ENCODE measurements around the gene ZNF765.
"Not testable (repeated sequence)": the region's sequence is repeated elsewhere in the genome, so short reads cannot be mapped to it uniquely, and the experiment has no call there.

Gene ZNF765

GRCh38 chr19:53394974-53395839 lies at the start of gene ZNF765:
Gene ZNF765 (plus strand): TSS chr19:53395149. CDS start chr19:53398016, 2,867 bp downstream.
- DNase-seq (ENCODE audit: low read depth, low spot score): peak; percentile 95

GRCh38 chr19:53355739-53356138 lies 39.2 kb upstream of the ZNF765 start:
- DNase-seq (ENCODE audit: low read depth, low spot score): no peak

- DNase-seq (ENCODE audit: low read depth, low spot score): no peak
Observed at GRCh38 chr19:53357821-53358581, 36.9 kb upstream of the ZNF765 start.

GRCh38 chr19:53360056-53360455 lies 34.9 kb upstream of the ZNF765 start:
- not testable (repeated sequence) for DNase-seq (ENCODE audit: low read depth, low spot score)

- DNase-seq (ENCODE audit: low read depth, low spot score): peak; percentile 91
Observed at GRCh38 chr19:53365134-53365898, 29.6 kb upstream of the ZNF765 start, which contains the start of gene ZNF525. Gene ZNF525 (plus strand): TSS chr19:53365705. CDS start chr19:53372282, 6,577 bp downstream.

- DNase-seq (ENCODE audit: low read depth, low spot score): no peak
Observed at GRCh38 chr19:53365899-53366493, 29.0 kb upstream of the ZNF765 start.

GRCh38 chr19:53372196-53372595 lies 22.8 kb upstream of the ZNF765 start:
- DNase-seq (ENCODE audit: low read depth, low spot score): no peak

- DNase-seq (ENCODE audit: low read depth, low spot score): no peak
Observed at GRCh38 chr19:53374288-53374687, 20.7 kb upstream of the ZNF765 start.

GRCh38 chr19:53374743-53375142 lies 20.2 kb upstream of the ZNF765 start:
- no peak for DNase-seq (ENCODE audit: low read depth, low spot score)

GRCh38 chr19:53381376-53381775 lies 13.6 kb upstream of the ZNF765 start:
- no peak for DNase-seq (ENCODE audit: low read depth, low spot score)

GRCh38 chr19:53388168-53388567 lies 6.8 kb upstream of the ZNF765 start:
- DNase-seq (ENCODE audit: low read depth, low spot score): no peak

GRCh38 chr19:53388904-53389303 lies 6.0 kb upstream of the ZNF765 start:
- no peak for DNase-seq (ENCODE audit: low read depth, low spot score)

GRCh38 chr19:53389571-53389970 lies 5.4 kb upstream of the ZNF765 start:
- DNase-seq (ENCODE audit: low read depth, low spot score): no peak

GRCh38 chr19:53389978-53390377 lies 5.0 kb upstream of the ZNF765 start:
- peak; percentile 41 for DNase-seq (ENCODE audit: low read depth, low spot score)

- peak; percentile 91 for DNase-seq (ENCODE audit: low read depth, low spot score)
Observed at GRCh38 chr19:53394522-53394973, 401 bp upstream of the ZNF765 start.

GRCh38 chr19:53395840-53396524 lies 1.0 kb downstream of the ZNF765 start:
- not testable (repeated sequence) for DNase-seq (ENCODE audit: low read depth, low spot score)

GRCh38 chr19:53396525-53396868 lies 1.5 kb downstream of the ZNF765 start:
- DNase-seq (ENCODE audit: low read depth, low spot score): no peak

- DNase-seq (ENCODE audit: low read depth, low spot score): not testable (repeated sequence)
Observed at GRCh38 chr19:53397918-53398317, 3.0 kb downstream of the ZNF765 start.

GRCh38 chr19:53409505-53410204 lies 14.7 kb downstream of the ZNF765 start:
- DNase-seq (ENCODE audit: low read depth, low spot score): no peak

Measured in ELF-1 (cell line).